Ovary (tissue), 9 donors: ENCODE data around the gene SLC25A38. TPM values are rescaled to one million over a fixed set of nuclear protein-coding genes. Genes with fewer than 3 reads are reported as not detected.

Experiments
- DNase-seq, 5 donors: peaks; one replicate each; pipeline ENCODE4 v3.0.0-alpha.2; 2019 to 2020
- H3K27ac ChIP-seq, 2 donors: fragments of 200-600 bp; one replicate each; pipeline versions ENCODE4 v1.5.1 to v1.8.0; 2019 to 2022
- H3K27me3 ChIP-seq: fragments of 200-600 bp; one replicate; pipeline ENCODE4 v1.8.0; 2022
- H3K36me3 ChIP-seq: fragments of 200-600 bp; sonication (generic); one replicate; pipeline ENCODE4 v1.5.1; 2019
- H3K4me1 ChIP-seq: one replicate; pipeline ENCODE4 v1.8.1; 2013; ENCODE audit warnings: mild to moderate bottlenecking, moderate library complexity; ENCODE audit not compliant: insufficient read depth
- H3K4me3 ChIP-seq: fragments of 200-600 bp; sonication (generic); one replicate; pipeline ENCODE4 v1.5.1; 2017
- H3K9me3 ChIP-seq, 2 donors: fragments of 200-600 bp in 1 of 2; sonication (generic) in 1 of 2; one replicate each; pipeline versions ENCODE4 v1.5.1 to v1.8.1; 2013 to 2019; ENCODE audit warnings: mild to moderate bottlenecking in 1 of 2, moderate library complexity in 1 of 2
- CTCF ChIP-seq, 3 donors: fragments of 450-650 bp in 2 of 3; fragments of 200-600 bp in 1 of 3; IDR thresholded peaks; one replicate each; pipeline versions ENCODE4 v1.5.1 to v1.8.0; 2016 to 2022; ENCODE audit warnings: antibody characterized with exemption in 3 of 3, mild to moderate bottlenecking in 1 of 3
- EP300 ChIP-seq: sonication (generic); formaldehyde crosslinking; IDR thresholded peaks from one replicate; pipeline ENCODE4 v1.6.1; 2017; ENCODE audit warnings: antibody characterized with exemption
- POLR2A ChIP-seq: fragments of 450-650 bp; IDR thresholded peaks from one replicate; pipeline ENCODE4 v1.6.1; 2017; ENCODE audit warnings: antibody characterized with exemption, mild to moderate bottlenecking, moderate library complexity
- WGBS, 3 donors: extraction: QIAGEN DNeasy Blood & Tissue Kit in 1 of 3; methylation state at CpG; one replicate each; pipeline versions ENCODE4 v1.1.5 to v1.1.7; 2013 to 2017; 5-methylcytosine and 5-hydroxymethylcytosine counted together
- intact Hi-C, 4 donors: fragments of 100-400 bp; cut with DNase I; formaldehyde crosslinking; loops; one replicate each; pipeline versions ENCODE4 v1.11.0 to v1.15.1; 2022 to 2023
- polyA plus RNA-seq, 2 donors: library from polyadenylated mRNA; stranded (reverse); fragments of 200-250 nt in 1 of 2; fragments of 350-450 nt in 1 of 2; fragmentation: Illumina TruSeq in 1 of 2; extraction: RNeasy Lipid Tissue Mini Kit (QIAGEN cat#74804) in 1 of 2; gene quantifications; one replicate each; pipeline ENCODE4 v1.2.3, GENCODE V29; 2013 to 2014
- total RNA-seq, 7 donors: library from RNA; depleted of rRNA in 2 of 7; stranded (reverse); fragments of >200 nt in 2 of 7; fragmentation: NEBNext Ultra II Directional in 3 of 7; extraction: Animal tissue kit (Norgen Biotek cat#: 25700) in 3 of 7; gene quantifications; one replicate each; pipeline versions ENCODE4 v1.1.0 to v1.2.4, GENCODE V29; 2016 to 2023
- donor health status: DM: no; HTN: no; CAD: no; lungs with moderate emphysema.
- donor health status: DM: no; HTN: no; CAD: no.
- donor health status: Bipolar disorder and iron deficiency.
- donor health status: DM: yes; HTN: yes; CAD: no.
- donor health status: DM: no; HTN: no; CAD: no.
- donor health status: DM: yes; HTN: yes; CAD: no.

SLC25A38 gene
- total and polyA plus RNA-seq, 9 donors: 28.8 to 70.5 (median 37.2) TPM

DNA sequence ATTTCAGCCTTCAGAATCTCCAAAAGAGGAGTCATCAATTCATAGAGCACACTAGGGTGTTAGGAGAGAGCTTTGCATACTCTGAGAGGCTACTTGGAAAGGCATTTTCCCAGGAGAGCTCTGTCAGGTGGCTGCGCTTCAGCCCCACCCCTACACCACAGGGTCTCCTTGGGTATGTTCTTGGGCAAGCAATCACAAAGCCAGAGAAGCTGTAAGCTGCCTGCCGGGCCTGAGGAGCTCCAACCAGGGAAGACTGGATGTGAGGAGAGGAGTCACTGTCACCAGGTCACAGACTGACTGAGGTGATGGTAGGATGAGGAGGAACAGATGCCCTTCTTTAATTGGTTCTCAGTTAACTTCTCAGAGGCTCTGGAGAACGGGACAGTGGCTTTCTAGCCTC is 13.5 kb downstream of the SLC25A38 start:
- DNase-seq: no peak
- Histone ChIP-seq H3K4me3 (no peak overlapping the region), H3K36me3 (no peaks in the 10 kb centered on the region), H3K27me3 (no peaks in the 10 kb centered on the region), H3K27ac (no peak overlapping the region), H3K9me3 (no peaks in the 10 kb centered on the region), H3K4me1 (no peaks in the 10 kb centered on the region)
- TF ChIP-seq EP300: no peak
- TF ChIP-seq CTCF (IDR thresholded peaks at IDR 0.05): no peak
- no peak for TF ChIP-seq POLR2A
- intact Hi-C loops: no loop called here
- WGBS, 3 donors: 74 to 78% (median 75%) methylated on average over 3 of the region's 3 CpGs

GRCh38 chr3:39398700-39399099 is 15.5 kb downstream of the SLC25A38 start:
- WGBS, 3 donors: 82 to 93% (median 92%) methylated on average over 4 of the region's 4 CpGs
- H3K36me3 ChIP-seq: no peaks in the 10 kb centered on the region
- intact Hi-C loops: no loop called here
- no peak overlapping the region for H3K4me3 ChIP-seq
- TF ChIP-seq POLR2A (no peak), CTCF (IDR thresholded peaks at IDR 0.05) (no peak), EP300 (no peak)
- DNase-seq: no peak
- no peaks in the 10 kb centered on the region for H3K4me1 ChIP-seq
- H3K27ac ChIP-seq: no peak overlapping the region
- H3K9me3 ChIP-seq: no peaks in the 10 kb centered on the region
- H3K27me3 ChIP-seq: no peaks in the 10 kb centered on the region

GRCh38 chr3:39401983-39402382 is 18.8 kb downstream of the SLC25A38 start:
- no peak overlapping the region for H3K27ac ChIP-seq
- no peaks in the 10 kb centered on the region for H3K27me3 ChIP-seq
- H3K36me3 ChIP-seq: no peaks in the 10 kb centered on the region
- no peak overlapping the region for H3K4me3 ChIP-seq
- 53 to 64% (median 61%) methylated on average over 2 of the region's 2 CpGs for WGBS, 3 donors
- H3K9me3 ChIP-seq: no peaks in the 10 kb centered on the region
- DNase-seq: no peak
- TF ChIP-seq CTCF (IDR thresholded peaks at IDR 0.05) (no peak), POLR2A (no peak), EP300 (no peak)
- H3K4me1 ChIP-seq: no peaks in the 10 kb centered on the region
- intact Hi-C loops: no loop called here

GRCh38 chr3:39404943-39405686 is 21.9 kb downstream of the SLC25A38 start:
- no peaks in the 10 kb centered on the region for H3K9me3 ChIP-seq
- H3K4me1 ChIP-seq: peaks cover 2% of the 10 kb centered on the region
- DNase-seq: no peak
- WGBS, 3 donors: 59 to 88% (median 83%) methylated on average over 15 of the region's 15 CpGs
- TF ChIP-seq EP300: no peak
- TF ChIP-seq POLR2A: no peak
- TF ChIP-seq CTCF (IDR thresholded peaks at IDR 0.05): no peak
- H3K27me3 ChIP-seq: no peaks in the 10 kb centered on the region
- H3K36me3 ChIP-seq: no peaks in the 10 kb centered on the region
- H3K27ac ChIP-seq: no peak overlapping the region
- no peak overlapping the region for H3K4me3 ChIP-seq
- intact Hi-C loops: no loop called here
